ENCODE measurements around the gene PAN3.

The PAN3 gene

GRCh38 chr13:28257305-28257704 is 119.0 kb downstream of the PAN3 start:
- no peak for ATAC-seq
- no peak for TF ChIP-seq TCF4 (CRISPR knock-in tag; IDR thresholded peaks at IDR 0.05; ENCODE audit: borderline replicate concordance)
- no peak for TF ChIP-seq ISL1 (CRISPR knock-in tag; IDR thresholded peaks at IDR 0.05)
- no peak for TF ChIP-seq CSRNP3 (CRISPR knock-in tag; IDR thresholded peaks at IDR 0.05)

- TF ChIP-seq ZFP3 (CRISPR knock-in tag; IDR thresholded peaks at IDR 0.05) (no peak), CSRNP3 (CRISPR knock-in tag; IDR thresholded peaks at IDR 0.05) (no peak), PPARA (CRISPR knock-in tag; IDR thresholded peaks at IDR 0.05; ENCODE audit: borderline replicate concordance) (no peak), ARNTL (CRISPR knock-in tag; IDR thresholded peaks at IDR 0.05; ENCODE audit: borderline replicate concordance, low read depth) (no peak), POU6F1 (CRISPR knock-in tag; IDR thresholded peaks at IDR 0.05; ENCODE audit: borderline replicate concordance, low read depth) (no peak), CSDC2 (CRISPR knock-in tag; IDR thresholded peaks at IDR 0.05) (no peak), TCF4 (CRISPR knock-in tag; IDR thresholded peaks at IDR 0.05; ENCODE audit: borderline replicate concordance) (no peak), PATZ1 (CRISPR knock-in tag; IDR thresholded peaks at IDR 0.05; ENCODE audit: borderline replicate concordance) (no peak), SNAI2 (CRISPR knock-in tag; IDR thresholded peaks at IDR 0.05) (no peak), ZNF8 (CRISPR knock-in tag; IDR thresholded peaks at IDR 0.05) (no peak), GLIS3 (CRISPR knock-in tag; IDR thresholded peaks at IDR 0.05) (no peak), TOX (CRISPR knock-in tag; IDR thresholded peaks at IDR 0.05; ENCODE audit: borderline replicate concordance) (no peak), RARB (CRISPR knock-in tag; IDR thresholded peaks at IDR 0.05) (no peak), OSR1 (CRISPR knock-in tag; IDR thresholded peaks at IDR 0.05) (no peak), ISL1 (CRISPR knock-in tag; IDR thresholded peaks at IDR 0.05) (no peak), ZC3H10 (CRISPR knock-in tag; IDR thresholded peaks at IDR 0.05) (no peak)
- no peak for ATAC-seq
These were observed 120.1 kb downstream of the PAN3 start for GRCh38 chr13:28258417-28258816.

GRCh38 chr13:28267497-28267896 is 129.2 kb downstream of the PAN3 start:
- TF ChIP-seq ZNF8 (CRISPR knock-in tag; IDR thresholded peaks at IDR 0.05) (no peak), ZC3H10 (CRISPR knock-in tag; IDR thresholded peaks at IDR 0.05) (no peak), TCF4 (CRISPR knock-in tag; IDR thresholded peaks at IDR 0.05; ENCODE audit: borderline replicate concordance) (no peak), TOX (CRISPR knock-in tag; IDR thresholded peaks at IDR 0.05; ENCODE audit: borderline replicate concordance) (no peak), RARB (CRISPR knock-in tag; IDR thresholded peaks at IDR 0.05) (no peak)
- ATAC-seq, result no peak

- ATAC-seq, result no peak
These were observed 130.5 kb downstream of the PAN3 start for GRCh38 chr13:28268800-28269223.

More at GRCh38 chr13:28268800-28269223, 130.5 kb downstream of the PAN3 start:
- TF ChIP-seq BACH2 (CRISPR knock-in tag; IDR thresholded peaks at IDR 0.05; ENCODE audit: borderline replicate concordance) (no peak), PPARA (CRISPR knock-in tag; IDR thresholded peaks at IDR 0.05; ENCODE audit: borderline replicate concordance) (no peak), GLIS3 (CRISPR knock-in tag; IDR thresholded peaks at IDR 0.05) (no peak), SNAI2 (CRISPR knock-in tag; IDR thresholded peaks at IDR 0.05) (no peak), ZC3H10 (CRISPR knock-in tag; IDR thresholded peaks at IDR 0.05) (no peak), TSHZ2 (CRISPR knock-in tag; IDR thresholded peaks at IDR 0.05) (no peak), OSR1 (CRISPR knock-in tag; IDR thresholded peaks at IDR 0.05) (no peak), TOX (CRISPR knock-in tag; IDR thresholded peaks at IDR 0.05; ENCODE audit: borderline replicate concordance) (no peak), TCF4 (CRISPR knock-in tag; IDR thresholded peaks at IDR 0.05; ENCODE audit: borderline replicate concordance) (no peak), CSDC2 (CRISPR knock-in tag; IDR thresholded peaks at IDR 0.05) (no peak)

All from SK-N-SH treated with all-trans-retinoic acid at 6 μM for 48 hours (cell line).